SK-N-SH (cell line): Measurements from ENCODE around the gene KIAA1191. TPM values are rescaled to one million over a fixed set of nuclear protein-coding genes. Genes with fewer than 3 reads are reported as not detected.

Experiments
- CTCF ChIA-PET: fragments of 300-600, 350-600 bp; formaldehyde crosslinking; extraction: SDS; loops from one replicate; lab custom pipeline; 2021; lab: Yijun Ruan, JAX
- POLR2A ChIA-PET: fragments of 350-600 bp; sonication (Branson Sonifier 250); formaldehyde crosslinking; extraction: SDS; loops from one replicate; lab custom pipeline; 2020; ENCODE audit warnings: antibody characterized with exemption, inconsistent platforms; lab: Yijun Ruan, JAX
- DNase-seq: peaks from one replicate; pipeline ENCODE4 v3.0.0; 2012
- H2AFZ ChIP-seq: fragments of 200-600 bp; sonication (generic); 2 replicates; pipeline ENCODE4 v1.8.1; 2016; ENCODE audit warnings: antibody characterized with exemption, mild to moderate bottlenecking, low read depth
- H3F3A ChIP-seq: fragments of 200-600 bp; sonication (generic); replicated peaks from 2 replicates; pipeline ENCODE3; 2016; ENCODE audit warnings: antibody characterized with exemption, mild to moderate bottlenecking; ENCODE audit not compliant: insufficient read depth
- H3K27ac ChIP-seq, 2 experiments: fragments of 200-500 bp in 1 of 2; fragments of 200-600 bp in 1 of 2; sonication (Bioruptor generic) in 1 of 2; sonication (generic), shearing (Covaris generic) in 1 of 2; 2 replicates each; pipeline versions ENCODE4 v1.5.1 to v1.6.1; 2014 to 2016; ENCODE audit warnings: low read depth in 2 of 2, inconsistent platforms in 1 of 2, low read length in 1 of 2, mild to moderate bottlenecking in 1 of 2, mixed read lengths in 1 of 2
- H3K27me3 ChIP-seq: fragments of 200-600 bp; sonication (generic), shearing (Covaris generic); 2 replicates; pipeline ENCODE4 v1.6.1; 2016; ENCODE audit warnings: mixed run types; ENCODE audit not compliant: insufficient read depth
- H3K36me3 ChIP-seq, 2 experiments: fragments of 200-500 bp in 1 of 2; fragments of 200-600 bp in 1 of 2; sonication (Bioruptor generic) in 1 of 2; sonication (generic) in 1 of 2; replicated peaks in 1 of 2; 2 replicates each; pipeline versions ENCODE3 to v1.5.1; 2014 to 2016; ENCODE audit warnings: low read length in 1 of 2, mild to moderate bottlenecking in 1 of 2; ENCODE audit not compliant: insufficient read depth in 2 of 2, control insufficient read depth in 1 of 2
- H3K4me1 ChIP-seq, 2 experiments: fragments of 200-500 bp in 1 of 2; fragments of 200-600 bp in 1 of 2; sonication (Bioruptor generic) in 1 of 2; sonication (generic), shearing (Covaris generic) in 1 of 2; 2 replicates each; pipeline versions ENCODE4 v1.5.1 to v1.6.1; 2014 to 2016; ENCODE audit warnings: low read depth in 1 of 2, low read length in 1 of 2, mixed run types in 1 of 2; ENCODE audit not compliant: insufficient read depth in 2 of 2, control insufficient read depth in 1 of 2
- H3K4me2 ChIP-seq: fragments of 200-600 bp; sonication (generic), shearing (Covaris generic); 2 replicates; pipeline ENCODE4 v1.6.1; 2017; ENCODE audit warnings: mixed run types
- H3K4me3 ChIP-seq, 2 experiments: fragments of 200-500 bp in 1 of 2; fragments of 200-600 bp in 1 of 2; sonication (Bioruptor generic) in 1 of 2; sonication (generic), shearing (Covaris generic) in 1 of 2; 2 replicates each; pipeline versions ENCODE4 v1.5.1 to v1.8.1; 2014 to 2016; ENCODE audit warnings: low read depth in 2 of 2, inconsistent platforms in 1 of 2, low read length in 1 of 2, mild to moderate bottlenecking in 1 of 2, mixed read lengths in 1 of 2, moderate library complexity in 1 of 2
- H3K79me2 ChIP-seq: fragments of 200-600 bp; sonication (generic); 2 replicates; pipeline ENCODE4 v1.8.1; 2017; ENCODE audit warnings: mild to moderate bottlenecking; ENCODE audit not compliant: insufficient read depth
- H3K9ac ChIP-seq: fragments of 200-600 bp; sonication (generic); 2 replicates; pipeline ENCODE4 v1.6.1; 2017; ENCODE audit warnings: mixed run types
- H3K9me2 ChIP-seq: fragments of 200-600 bp; sonication (generic); 2 replicates; pipeline ENCODE4 v1.6.1; 2017; ENCODE audit warnings: mixed run types
- H3K9me3 ChIP-seq: fragments of 200-600 bp; sonication (generic); 2 replicates; pipeline ENCODE4 v1.6.1; 2017; ENCODE audit warnings: mixed run types, mild to moderate bottlenecking, moderate library complexity
- H4K20me1 ChIP-seq: fragments of 200-600 bp; sonication (generic); 2 replicates; pipeline ENCODE4 v1.6.1; 2017; ENCODE audit warnings: mild to moderate bottlenecking, mixed run types; ENCODE audit not compliant: insufficient read depth
- CHD2 ChIP-seq: fragments of 150-350 bp; IDR thresholded peaks from 2 replicates; pipeline ENCODE4 v1.6.1; 2018; ENCODE audit warnings: low read length; ENCODE audit not compliant: partially characterized antibody
- FOXJ3 ChIP-seq: sonication (generic); formaldehyde crosslinking; IDR thresholded peaks from 2 replicates; pipeline ENCODE4 v1.5.1; 2020; ENCODE audit warnings: mild to moderate bottlenecking, missing genetic modification reagents
- NFIC ChIP-seq: IDR thresholded peaks from 2 replicates; pipeline ENCODE4 v1.4.0; 2012; ENCODE audit warnings: borderline replicate concordance
- POLR2AphosphoS5 ChIP-seq: IDR thresholded peaks from 2 replicates; pipeline ENCODE4 v1.6.1; 2012; ENCODE audit warnings: low read depth, low read length
- RFX5 ChIP-seq: IDR thresholded peaks from 2 replicates; pipeline ENCODE4 v1.6.1; 2012; ENCODE audit warnings: mild to moderate bottlenecking, improper control_type of control experiment, low read length
- RXRA ChIP-seq: IDR thresholded peaks from 2 replicates; pipeline ENCODE4 v1.4.0; 2012; ENCODE audit warnings: low read depth, mild to moderate bottlenecking, borderline replicate concordance
- TCF12 ChIP-seq: IDR thresholded peaks from 2 replicates; pipeline ENCODE4 v1.4.0; 2012
- WGBS: methylation state at CpG from one replicate; pipeline ENCODE4 v1.1.6; 2017; ENCODE audit warnings: low lambda C conversion rate; 5-methylcytosine and 5-hydroxymethylcytosine counted together
- polyA plus RNA-seq, 3 experiments: library from polyadenylated mRNA; depleted of rRNA; stranded (reverse); fragments of >200 nt; gene quantifications; 2 replicates each; pipeline ENCODE4 v1.2.3, GENCODE V29; 2012
- TF ChIP-seq, protein P1 (sequence below): fragments of 150-350 bp; IDR thresholded peaks from 2 replicates; pipeline ENCODE4 v1.6.1; 2016; ENCODE audit warnings: mild to moderate bottlenecking, low read depth, low read length
- TF ChIP-seq, protein P2 (sequence below): fragments of 200-600 bp; sonication (generic); IDR thresholded peaks from 2 replicates; pipeline ENCODE4 v1.6.1; 2017; ENCODE audit warnings: antibody characterized with exemption, mild to moderate bottlenecking, moderate library complexity

The KIAA1191 gene
- polyA plus RNA-seq, 1 of the 3 experiments (the other 2 are of a cell fraction), result 100 TPM

GRCh38 chr5:176401281-176402205 is 40.0 kb upstream of the KIAA1191 start:
- Histone ChIP-seq H3K9me3 (no peaks in the 10 kb centered on the region), H3K9me2 (no peaks in the 10 kb centered on the region), H3K4me3 (no peak overlapping the region), H3K79me2 (no peaks in the 10 kb centered on the region), H3K27ac (no peak overlapping the region), H3F3A (no peaks in the 10 kb centered on the region), H2AFZ (no peak overlapping the region), H3K9ac (no peak overlapping the region), H4K20me1 (no peaks in the 10 kb centered on the region), H3K36me3 (peaks cover 0 to 2% of the 10 kb centered on the region in 2 experiments), H3K4me1 (peaks cover 0 to 2% of the 10 kb centered on the region in 2 experiments; a peak in 1 of 4 replicates), H3K4me2 (no peak overlapping the region), H3K27me3 (no peaks in the 10 kb centered on the region)
- POLR2A ChIA-PET, result no interaction called here
- CTCF ChIA-PET, result interaction anchor here (0.9 to 1.0 kb wide), 2 partner anchors 15 kb away, joined by 3 to 4 read pairs; no protein-coding TSS in a partner anchor
- 95% methylated on average over 22 of the region's 22 CpGs for WGBS
- DNase-seq, result no peak
- no peak for TF ChIP-seq RFX5
- TF ChIP-seq, protein P1, sequence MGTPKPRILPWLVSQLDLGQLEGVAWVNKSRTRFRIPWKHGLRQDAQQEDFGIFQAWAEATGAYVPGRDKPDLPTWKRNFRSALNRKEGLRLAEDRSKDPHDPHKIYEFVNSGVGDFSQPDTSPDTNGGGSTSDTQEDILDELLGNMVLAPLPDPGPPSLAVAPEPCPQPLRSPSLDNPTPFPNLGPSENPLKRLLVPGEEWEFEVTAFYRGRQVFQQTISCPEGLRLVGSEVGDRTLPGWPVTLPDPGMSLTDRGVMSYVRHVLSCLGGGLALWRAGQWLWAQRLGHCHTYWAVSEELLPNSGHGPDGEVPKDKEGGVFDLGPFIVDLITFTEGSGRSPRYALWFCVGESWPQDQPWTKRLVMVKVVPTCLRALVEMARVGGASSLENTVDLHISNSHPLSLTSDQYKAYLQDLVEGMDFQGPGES, result no peak
- TF ChIP-seq TCF12, result no peak
- TF ChIP-seq, protein P2, sequence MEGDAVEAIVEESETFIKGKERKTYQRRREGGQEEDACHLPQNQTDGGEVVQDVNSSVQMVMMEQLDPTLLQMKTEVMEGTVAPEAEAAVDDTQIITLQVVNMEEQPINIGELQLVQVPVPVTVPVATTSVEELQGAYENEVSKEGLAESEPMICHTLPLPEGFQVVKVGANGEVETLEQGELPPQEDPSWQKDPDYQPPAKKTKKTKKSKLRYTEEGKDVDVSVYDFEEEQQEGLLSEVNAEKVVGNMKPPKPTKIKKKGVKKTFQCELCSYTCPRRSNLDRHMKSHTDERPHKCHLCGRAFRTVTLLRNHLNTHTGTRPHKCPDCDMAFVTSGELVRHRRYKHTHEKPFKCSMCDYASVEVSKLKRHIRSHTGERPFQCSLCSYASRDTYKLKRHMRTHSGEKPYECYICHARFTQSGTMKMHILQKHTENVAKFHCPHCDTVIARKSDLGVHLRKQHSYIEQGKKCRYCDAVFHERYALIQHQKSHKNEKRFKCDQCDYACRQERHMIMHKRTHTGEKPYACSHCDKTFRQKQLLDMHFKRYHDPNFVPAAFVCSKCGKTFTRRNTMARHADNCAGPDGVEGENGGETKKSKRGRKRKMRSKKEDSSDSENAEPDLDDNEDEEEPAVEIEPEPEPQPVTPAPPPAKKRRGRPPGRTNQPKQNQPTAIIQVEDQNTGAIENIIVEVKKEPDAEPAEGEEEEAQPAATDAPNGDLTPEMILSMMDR, result no peak
- no peak for TF ChIP-seq CHD2
- TF ChIP-seq FOXJ3 (CRISPR knock-in tag), result no peak
- TF ChIP-seq RXRA, result no peak
- no peak for TF ChIP-seq NFIC
- TF ChIP-seq POLR2AphosphoS5, result no peak

- Histone ChIP-seq H3K27me3 (no peaks in the 10 kb centered on the region), H3K9ac (no peak overlapping the region), H3K9me3 (no peaks in the 10 kb centered on the region), H2AFZ (no peak overlapping the region), H3K27ac (no peak overlapping the region), H3K9me2 (no peaks in the 10 kb centered on the region), H3K4me2 (no peak overlapping the region), H3K79me2 (no peaks in the 10 kb centered on the region), H3F3A (no peaks in the 10 kb centered on the region), H4K20me1 (no peaks in the 10 kb centered on the region), H3K36me3 (no peaks in the 10 kb centered on the region), H3K4me1 (peaks cover 0 to 2% of the 10 kb centered on the region in 2 experiments; a peak in 1 of 4 replicates), H3K4me3 (no peak overlapping the region)
- 83% methylated on average over 15 of the region's 17 CpGs for WGBS
- ChIA-PET POLR2A (interaction anchor here (0.6 kb wide), 1 partner anchor 9 kb away, joined by 4 read pairs; no protein-coding TSS in a partner anchor), CTCF (interaction anchor here (0.9 kb wide), 1 partner anchor 16 kb away, joined by 3 read pairs; no protein-coding TSS in a partner anchor)
- DNase-seq, result no peak
- TF ChIP-seq, protein P2, result no peak
- TF ChIP-seq POLR2AphosphoS5 (no peak), TCF12 (no peak)
Measured at GRCh38 chr5:176400382-176401156, 39.0 kb upstream of the KIAA1191 start.
